WTC11 (cell line): ENCODE data around the gene GZF1. TPM values are rescaled to one million over a fixed set of nuclear protein-coding genes. Genes with fewer than 3 reads are reported as not detected.

Experiments used
- ATAC-seq: fragments of 200-7000 bp; cut with Tn5 transposase; 2 replicates; pipeline ENCODE4 v1.10.0; 2021; ENCODE audit warnings: mild to moderate bottlenecking, moderate library complexity
- CTCF ChIA-PET: fragments of 300-600 bp; sonication (Branson Sonifier 250); formaldehyde crosslinking; loops from one replicate; lab custom pipeline; 2021; ENCODE audit warnings: antibody characterized with exemption; lab: Charles Lee
- POLR2A ChIA-PET: fragments of 350-600 bp; sonication (Branson Sonifier 250); formaldehyde crosslinking; loops from one replicate; lab custom pipeline; 2021; ENCODE audit warnings: antibody characterized with exemption; lab: Charles Lee
- DNase-seq: peaks from one replicate; pipeline ENCODE4 v3.0.0; 2021; ENCODE audit warnings: low spot score
- H3K27ac Mint-ChIP-seq: 2 replicates; pipeline ENCODE4 v1.8.0; 2021; ENCODE audit warnings: mixed read lengths
- H3K27me3 Mint-ChIP-seq: 2 replicates; pipeline ENCODE4 v1.8.0; 2021; ENCODE audit warnings: low read depth, mild to moderate bottlenecking, moderate library complexity, mixed read lengths
- H3K36me3 Mint-ChIP-seq: 2 replicates; pipeline ENCODE4 v1.8.0; 2021; ENCODE audit warnings: mixed read lengths
- H3K4me1 Mint-ChIP-seq: 2 replicates; pipeline ENCODE4 v1.8.0; 2022; ENCODE audit warnings: mixed read lengths
- H3K4me3 Mint-ChIP-seq: 2 replicates; pipeline ENCODE4 v1.8.0; 2021; ENCODE audit warnings: mild to moderate bottlenecking, moderate library complexity, mixed read lengths
- H3K9me3 Mint-ChIP-seq: 2 replicates; pipeline ENCODE4 v1.8.0; 2021; ENCODE audit warnings: mixed read lengths
- ATF6 ChIP-seq: sonication (generic); formaldehyde crosslinking; IDR thresholded peaks from 2 replicates; pipeline ENCODE4 v1.8.1; 2023; ENCODE audit warnings: mild to moderate bottlenecking, missing genetic modification reagents
- CREB1 ChIP-seq: sonication (generic); formaldehyde crosslinking; IDR thresholded peaks from 2 replicates; pipeline ENCODE4 v1.8.0; 2023; ENCODE audit warnings: mild to moderate bottlenecking, missing genetic modification reagents
- FOXJ3 ChIP-seq: sonication (generic); formaldehyde crosslinking; IDR thresholded peaks from 2 replicates; pipeline ENCODE4 v1.9.0; 2021; ENCODE audit warnings: missing genetic modification reagents, mild to moderate bottlenecking, borderline replicate concordance
- FOXK1 ChIP-seq: sonication (generic); formaldehyde crosslinking; IDR thresholded peaks from 2 replicates; pipeline ENCODE4 v1.8.0; 2022; ENCODE audit warnings: mild to moderate bottlenecking, moderate library complexity, missing genetic modification reagents
- GTF2I ChIP-seq: fragments of 250-450 bp; sonication (Bioruptor Pico); conservative IDR thresholded peaks from 2 replicates; pipeline ENCODE4 v1.4.0; 2021; ENCODE audit warnings: mild to moderate bottlenecking
- IRF2 ChIP-seq: sonication (generic); formaldehyde crosslinking; IDR thresholded peaks from 2 replicates; pipeline ENCODE4 v1.8.0; 2022; ENCODE audit warnings: low read depth, missing genetic modification reagents, borderline replicate concordance
- JUN ChIP-seq: sonication (generic); formaldehyde crosslinking; IDR thresholded peaks from 2 replicates; pipeline ENCODE4 v1.8.0; 2023; ENCODE audit warnings: mild to moderate bottlenecking, missing genetic modification reagents
- KAT7 ChIP-seq: sonication (generic); formaldehyde crosslinking; IDR thresholded peaks from 2 replicates; pipeline ENCODE4 v1.8.1; 2023; ENCODE audit warnings: missing genetic modification reagents, mild to moderate bottlenecking, borderline replicate concordance
- NFATC4 ChIP-seq: fragments of 250-450 bp; sonication (Bioruptor Pico); IDR thresholded peaks from 2 replicates; pipeline ENCODE4 v1.9.0; 2021; ENCODE audit warnings: mild to moderate bottlenecking
- NR1H2 ChIP-seq: sonication (generic); formaldehyde crosslinking; IDR thresholded peaks from 2 replicates; pipeline ENCODE4 v1.9.0; 2021; ENCODE audit warnings: mild to moderate bottlenecking, moderate library complexity, missing genetic modification reagents
- NR3C1 ChIP-seq: sonication (generic); formaldehyde crosslinking; conservative IDR thresholded peaks from 2 replicates; pipeline ENCODE4 v1.8.1; 2023; ENCODE audit warnings: low read depth, mild to moderate bottlenecking, missing genetic modification reagents
- SP1 ChIP-seq: sonication (generic); formaldehyde crosslinking; conservative IDR thresholded peaks from 2 replicates; pipeline ENCODE4 v1.8.1; 2022; ENCODE audit warnings: missing genetic modification reagents
- STAT6 ChIP-seq: sonication (generic); formaldehyde crosslinking; conservative IDR thresholded peaks from 2 replicates; pipeline ENCODE4 v1.8.1; 2023; ENCODE audit warnings: mild to moderate bottlenecking, low read depth, missing genetic modification reagents, moderate library complexity
- USF1 ChIP-seq: sonication (generic); formaldehyde crosslinking; IDR thresholded peaks from 2 replicates; pipeline ENCODE4 v1.8.0; 2022; ENCODE audit warnings: mild to moderate bottlenecking, missing genetic modification reagents
- total RNA-seq: library from RNA; stranded (reverse); gene quantifications from 3 replicates; pipeline ENCODE4 v1.2.3, GENCODE V29; 2021
- TF ChIP-seq, protein P1 (sequence below): sonication (generic); formaldehyde crosslinking; IDR thresholded peaks from 2 replicates; pipeline ENCODE4 v1.8.0; 2023; ENCODE audit warnings: missing genetic modification reagents, mild to moderate bottlenecking, borderline replicate concordance

Gene GZF1
- total RNA-seq, 1 experiment from 2014 or later, result 9.5 TPM

- no peak for TF ChIP-seq GTF2I (CRISPR knock-in tag)
- no peak for TF ChIP-seq ATF6 (CRISPR knock-in tag)
- TF ChIP-seq NR1H2 (CRISPR knock-in tag), result no peak
- no peak for TF ChIP-seq STAT6 (CRISPR knock-in tag)
These were observed 47.8 kb downstream of the GZF1 start (continued) for GRCh38 chr20:23409800-23410199.

GRCh38 chr20:23410916-23411695 lies 49.1 kb downstream of the GZF1 start:
- Mint-ChIP-seq H3K27ac (no peak overlapping the region), H3K9me3 (no peaks in the 10 kb centered on the region), H3K4me1 (peaks cover 13% of the 10 kb centered on the region), H3K27me3 (no peaks in the 10 kb centered on the region), H3K4me3 (no peak overlapping the region), H3K36me3 (peaks cover 6% of the 10 kb centered on the region)
- TF ChIP-seq JUN (no peak), USF1 (no peak), NFATC4 (CRISPR knock-in tag) (no peak), FOXK1 (CRISPR knock-in tag) (no peak), NR3C1 (CRISPR knock-in tag) (no peak), SP1 (CRISPR knock-in tag) (no peak), CREB1 (CRISPR knock-in tag) (no peak), IRF2 (no peak)
- TF ChIP-seq, protein P1, sequence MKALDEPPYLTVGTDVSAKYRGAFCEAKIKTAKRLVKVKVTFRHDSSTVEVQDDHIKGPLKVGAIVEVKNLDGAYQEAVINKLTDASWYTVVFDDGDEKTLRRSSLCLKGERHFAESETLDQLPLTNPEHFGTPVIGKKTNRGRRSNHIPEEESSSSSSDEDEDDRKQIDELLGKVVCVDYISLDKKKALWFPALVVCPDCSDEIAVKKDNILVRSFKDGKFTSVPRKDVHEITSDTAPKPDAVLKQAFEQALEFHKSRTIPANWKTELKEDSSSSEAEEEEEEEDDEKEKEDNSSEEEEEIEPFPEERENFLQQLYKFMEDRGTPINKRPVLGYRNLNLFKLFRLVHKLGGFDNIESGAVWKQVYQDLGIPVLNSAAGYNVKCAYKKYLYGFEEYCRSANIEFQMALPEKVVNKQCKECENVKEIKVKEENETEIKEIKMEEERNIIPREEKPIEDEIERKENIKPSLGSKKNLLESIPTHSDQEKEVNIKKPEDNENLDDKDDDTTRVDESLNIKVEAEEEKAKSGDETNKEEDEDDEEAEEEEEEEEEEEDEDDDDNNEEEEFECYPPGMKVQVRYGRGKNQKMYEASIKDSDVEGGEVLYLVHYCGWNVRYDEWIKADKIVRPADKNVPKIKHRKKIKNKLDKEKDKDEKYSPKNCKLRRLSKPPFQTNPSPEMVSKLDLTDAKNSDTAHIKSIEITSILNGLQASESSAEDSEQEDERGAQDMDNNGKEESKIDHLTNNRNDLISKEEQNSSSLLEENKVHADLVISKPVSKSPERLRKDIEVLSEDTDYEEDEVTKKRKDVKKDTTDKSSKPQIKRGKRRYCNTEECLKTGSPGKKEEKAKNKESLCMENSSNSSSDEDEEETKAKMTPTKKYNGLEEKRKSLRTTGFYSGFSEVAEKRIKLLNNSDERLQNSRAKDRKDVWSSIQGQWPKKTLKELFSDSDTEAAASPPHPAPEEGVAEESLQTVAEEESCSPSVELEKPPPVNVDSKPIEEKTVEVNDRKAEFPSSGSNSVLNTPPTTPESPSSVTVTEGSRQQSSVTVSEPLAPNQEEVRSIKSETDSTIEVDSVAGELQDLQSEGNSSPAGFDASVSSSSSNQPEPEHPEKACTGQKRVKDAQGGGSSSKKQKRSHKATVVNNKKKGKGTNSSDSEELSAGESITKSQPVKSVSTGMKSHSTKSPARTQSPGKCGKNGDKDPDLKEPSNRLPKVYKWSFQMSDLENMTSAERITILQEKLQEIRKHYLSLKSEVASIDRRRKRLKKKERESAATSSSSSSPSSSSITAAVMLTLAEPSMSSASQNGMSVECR, result no peak
- ChIA-PET POLR2A (no interaction called here), CTCF (no interaction called here)
- ATAC-seq, result no peak
- no peak for DNase-seq

DNA sequence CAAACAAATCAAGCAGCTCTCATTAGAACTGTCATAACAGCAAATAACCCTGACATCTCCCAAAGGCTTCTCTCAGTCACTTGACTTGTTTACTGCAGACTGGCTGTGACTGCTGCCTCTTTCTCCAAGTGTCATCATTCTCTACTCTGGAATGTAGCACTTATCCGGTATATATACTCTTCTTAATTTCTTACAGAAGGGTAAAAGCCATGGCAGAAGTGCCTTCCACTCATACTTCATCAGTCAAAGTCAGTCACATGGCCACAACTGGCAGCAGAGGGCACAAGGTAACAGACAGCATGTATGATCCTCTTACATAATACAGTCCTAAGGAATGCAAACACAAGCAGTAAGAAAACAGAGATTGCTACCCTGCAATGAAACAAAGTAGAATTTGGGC lies 50.0 kb downstream of the GZF1 start:
- 0 out of 2 replicates have a peak overlapping the region, but pooled peaks have one; percentile 12 for H3K27ac Mint-ChIP-seq
- ATAC-seq, result no peak

More for the DNA sequence above, 50.0 kb downstream of the GZF1 start:
- ChIA-PET POLR2A (no interaction called here), CTCF (no interaction called here)
- DNase-seq, result no peak
- no peak overlapping the region for H3K4me3 Mint-ChIP-seq
- peaks cover 6% of the 10 kb centered on the region for H3K36me3 Mint-ChIP-seq
- TF ChIP-seq GTF2I (CRISPR knock-in tag) (no peak), KAT7 (CRISPR knock-in tag) (no peak), FOXJ3 (CRISPR knock-in tag) (no peak)
- no peaks in the 10 kb centered on the region for H3K9me3 Mint-ChIP-seq
- peaks cover 13% of the 10 kb centered on the region for H3K4me1 Mint-ChIP-seq
- H3K27me3 Mint-ChIP-seq, result no peaks in the 10 kb centered on the region
